NCI-H524 (cell line): ENCODE results near the gene TATDN2.
"Not testable (repeated sequence)": the region's sequence is repeated elsewhere in the genome, so short reads cannot be mapped to it uniquely, and the experiment has no call there.

Experiments
- DNase-seq, 2 experiments: peaks; one replicate each; lab custom pipeline; 2025; lab: John Stamatoyannopoulos, UW

Gene TATDN2

GRCh38 chr3:10238345-10239183, 9.7 kb upstream of the TATDN2 start:
- DNase-seq = no peak

GRCh38 chr3:10240799-10241198, 7.5 kb upstream of the TATDN2 start:
- DNase-seq = no peak

GRCh38 chr3:10242182-10243065, 5.8 kb upstream of the TATDN2 start:
- DNase-seq = no peak

- DNase-seq = no peak
Measured at GRCh38 chr3:10244009-10244408, 4.2 kb upstream of the TATDN2 start.

GRCh38 chr3:10245081-10245712, 3.1 kb upstream of the TATDN2 start:
- no peak for DNase-seq

GRCh38 chr3:10247679-10248183, 528 bp upstream of the TATDN2 start:
- no peak for DNase-seq

- peak in 1 of 2 experiments; percentile 17 for DNase-seq
Measured at GRCh38 chr3:10248984-10249748, 907 bp downstream of the TATDN2 start.

GRCh38 chr3:10249833-10250232, 1.6 kb downstream of the TATDN2 start:
- DNase-seq = no peak

GRCh38 chr3:10251006-10251405, 2.7 kb downstream of the TATDN2 start:
- no peak for DNase-seq

GRCh38 chr3:10253731-10254130, 5.5 kb downstream of the TATDN2 start:
- no peak for DNase-seq

GRCh38 chr3:10255835-10256234, 7.6 kb downstream of the TATDN2 start:
- no peak for DNase-seq

- DNase-seq = no peak
Measured at GRCh38 chr3:10259036-10259435, 10.8 kb downstream of the TATDN2 start.

GRCh38 chr3:10259798-10260197, 11.5 kb downstream of the TATDN2 start:
- no peak for DNase-seq

- no peak for DNase-seq
Measured at GRCh38 chr3:10260211-10260701, 12.0 kb downstream of the TATDN2 start.

GRCh38 chr3:10262027-10262426, 13.8 kb downstream of the TATDN2 start:
- no peak for DNase-seq

GRCh38 chr3:10263646-10264363, 15.5 kb downstream of the TATDN2 start:
- DNase-seq = peak; percentile 22 to 25

GRCh38 chr3:10265833-10266232, 17.6 kb downstream of the TATDN2 start:
- no peak for DNase-seq

- DNase-seq = not testable (repeated sequence)
Measured at GRCh38 chr3:10266936-10267335, 18.7 kb downstream of the TATDN2 start.

- DNase-seq = no peak
Measured at GRCh38 chr3:10268116-10268515, 19.9 kb downstream of the TATDN2 start.

- DNase-seq = no peak
Measured at GRCh38 chr3:10268930-10269329, 20.7 kb downstream of the TATDN2 start.

GRCh38 chr3:10269443-10269842, 21.2 kb downstream of the TATDN2 start:
- DNase-seq = no peak
